ENCODE results near the gene MTHFD1L.
A peak's percentile ranks its signal among the peaks of the same experiment; 100 is the strongest.

The MTHFD1L gene

GRCh38 chr6:150987371-150987828 is 121.9 kb downstream of the MTHFD1L start:
- DNase-seq (ENCODE audit: low read depth in 2 of 3, low spot score in 1 of 3): peak; percentile 7 to 33 (median 18)

GRCh38 chr6:150987855-150988464 is 122.5 kb downstream of the MTHFD1L start:
- no peak for DNase-seq (ENCODE audit: low read depth in 2 of 3, low spot score in 1 of 3)

- no peak for DNase-seq (ENCODE audit: low read depth in 2 of 3, low spot score in 1 of 3)
These were observed 126.0 kb downstream of the MTHFD1L start for GRCh38 chr6:150991487-150991886.

- no peak for DNase-seq (ENCODE audit: low read depth in 2 of 3, low spot score in 1 of 3)
These were observed 126.8 kb downstream of the MTHFD1L start for GRCh38 chr6:150992262-150992661.

- DNase-seq (ENCODE audit: low read depth in 2 of 3, low spot score in 1 of 3): no peak
These were observed 127.2 kb downstream of the MTHFD1L start for GRCh38 chr6:150992703-150993102.

- DNase-seq (ENCODE audit: low read depth in 2 of 3, low spot score in 1 of 3): no peak
These were observed 127.8 kb downstream of the MTHFD1L start for GRCh38 chr6:150993253-150993652.

- DNase-seq (ENCODE audit: low read depth in 2 of 3, low spot score in 1 of 3): no peak
These were observed 128.5 kb downstream of the MTHFD1L start for GRCh38 chr6:150994026-150994425.

GRCh38 chr6:150996968-150997367 is 131.5 kb downstream of the MTHFD1L start:
- no peak for DNase-seq (ENCODE audit: low read depth in 2 of 3, low spot score in 1 of 3)

- DNase-seq (ENCODE audit: low read depth in 2 of 3, low spot score in 1 of 3): no peak
These were observed 133.6 kb downstream of the MTHFD1L start for GRCh38 chr6:150999107-150999506.

GRCh38 chr6:150999576-150999975 is 134.1 kb downstream of the MTHFD1L start:
- DNase-seq (ENCODE audit: low read depth in 2 of 3, low spot score in 1 of 3): no peak

- no peak for DNase-seq (ENCODE audit: low read depth in 2 of 3, low spot score in 1 of 3)
These were observed 136.0 kb downstream of the MTHFD1L start for GRCh38 chr6:151001387-151002056.

GRCh38 chr6:151002057-151002450 is 136.6 kb downstream of the MTHFD1L start:
- no peak for DNase-seq (ENCODE audit: low read depth in 2 of 3, low spot score in 1 of 3)

GRCh38 chr6:151002491-151002935 is 137.0 kb downstream of the MTHFD1L start:
- no peak for DNase-seq (ENCODE audit: low read depth in 2 of 3, low spot score in 1 of 3)

- no peak for DNase-seq (ENCODE audit: low read depth in 2 of 3, low spot score in 1 of 3)
These were observed 139.0 kb downstream of the MTHFD1L start for GRCh38 chr6:151004383-151005024.

- no peak for DNase-seq (ENCODE audit: low read depth in 2 of 3, low spot score in 1 of 3)
These were observed 139.7 kb downstream of the MTHFD1L start for GRCh38 chr6:151005164-151005563.

GRCh38 chr6:151005896-151006632 is 140.6 kb downstream of the MTHFD1L start:
- no peak for DNase-seq (ENCODE audit: low read depth in 2 of 3, low spot score in 1 of 3)

- no peak for DNase-seq (ENCODE audit: low read depth in 2 of 3, low spot score in 1 of 3)
These were observed 141.6 kb downstream of the MTHFD1L start for GRCh38 chr6:151007076-151007475.

GRCh38 chr6:151007922-151008321 is 142.4 kb downstream of the MTHFD1L start:
- DNase-seq (ENCODE audit: low read depth in 2 of 3, low spot score in 1 of 3): no peak

GRCh38 chr6:151008425-151008824 is 142.9 kb downstream of the MTHFD1L start:
- DNase-seq (ENCODE audit: low read depth in 2 of 3, low spot score in 1 of 3): no peak

GRCh38 chr6:151009576-151009975 is 144.1 kb downstream of the MTHFD1L start:
- no peak for DNase-seq (ENCODE audit: low read depth in 2 of 3, low spot score in 1 of 3)

- DNase-seq (ENCODE audit: low read depth in 2 of 3, low spot score in 1 of 3): no peak
These were observed 144.6 kb downstream of the MTHFD1L start for GRCh38 chr6:151010071-151010470.
